Stimulated activated CD4-positive, alpha-beta T cell treated with anti-CD3 and anti-CD28 coated beads, TNF-alpha, amount 100 ng/mL, for 48 hours (primary cell): Measurements from ENCODE around the gene RAPGEF1.

Source experiments
- DNase-seq, 3 donors: peaks; one replicate each; pipeline ENCODE4 v3.0.0-alpha.2; 2020; ENCODE audit warnings: low read depth in 3 of 3

Gene RAPGEF1

GRCh38 chr9:131752231-131752884 is 12.5 kb upstream of the RAPGEF1 start:
- no peak for DNase-seq

GRCh38 chr9:131748411-131748955 is 8.6 kb upstream of the RAPGEF1 start:
- no peak for DNase-seq

GRCh38 chr9:131747352-131747751 is 7.5 kb upstream of the RAPGEF1 start:
- no peak for DNase-seq

- DNase-seq, result no peak
These were observed 5.7 kb upstream of the RAPGEF1 start for GRCh38 chr9:131745610-131746009.

GRCh38 chr9:131744720-131745201 is 4.9 kb upstream of the RAPGEF1 start:
- no peak for DNase-seq

- DNase-seq, result no peak
These were observed 4.4 kb upstream of the RAPGEF1 start for GRCh38 chr9:131744171-131744719.

GRCh38 chr9:131743501-131743900 is 3.6 kb upstream of the RAPGEF1 start:
- no peak for DNase-seq

- no peak for DNase-seq
These were observed 3.2 kb upstream of the RAPGEF1 start for GRCh38 chr9:131743096-131743495.

GRCh38 chr9:131740898-131741297 is 1.0 kb upstream of the RAPGEF1 start:
- no peak for DNase-seq

GRCh38 chr9:131739133-131739958 is 530 bp downstream of the RAPGEF1 start:
- no peak for DNase-seq

- DNase-seq, result no peak
These were observed 1.4 kb downstream of the RAPGEF1 start for GRCh38 chr9:131738293-131739132.

- no peak for DNase-seq
These were observed 2.5 kb downstream of the RAPGEF1 start for GRCh38 chr9:131737426-131737825.

- DNase-seq, result no peak
These were observed 3.4 kb downstream of the RAPGEF1 start for GRCh38 chr9:131736431-131736830.

GRCh38 chr9:131735238-131736128 is 4.4 kb downstream of the RAPGEF1 start:
- DNase-seq, result no peak

- DNase-seq, result no peak
These were observed 5.1 kb downstream of the RAPGEF1 start for GRCh38 chr9:131734781-131735180.

GRCh38 chr9:131734165-131734610 is 5.7 kb downstream of the RAPGEF1 start:
- DNase-seq, result no peak

GRCh38 chr9:131733541-131734061 is 6.3 kb downstream of the RAPGEF1 start:
- no peak for DNase-seq

- no peak for DNase-seq
These were observed 7.1 kb downstream of the RAPGEF1 start for GRCh38 chr9:131732636-131733289.

- no peak for DNase-seq
These were observed 7.8 kb downstream of the RAPGEF1 start for GRCh38 chr9:131732061-131732526.

GRCh38 chr9:131731644-131732043 is 8.2 kb downstream of the RAPGEF1 start:
- no peak for DNase-seq
